NCI-H2196 (cell line): Measurements from ENCODE around the gene SIAH1.
"Not testable (repeated sequence)": the region's sequence is repeated elsewhere in the genome, so short reads cannot be mapped to it uniquely, and the experiment has no call there.

ENCODE experiments used
- DNase-seq: peaks from one replicate; lab custom pipeline; 2025; ENCODE audit not compliant: unreplicated experiment; lab: John Stamatoyannopoulos, UW

SIAH1 gene

GRCh38 chr16:48393485-48394354 lies 8.5 kb upstream of the SIAH1 start:
- no peak for DNase-seq

GRCh38 chr16:48392407-48392806 lies 7.2 kb upstream of the SIAH1 start:
- DNase-seq, result no peak

GRCh38 chr16:48386559-48387312 lies 1.5 kb upstream of the SIAH1 start:
- DNase-seq, result no peak

GRCh38 chr16:48384520-48385252 lies 527 bp downstream of the SIAH1 start:
- DNase-seq, result peak; percentile 17

GRCh38 chr16:48383877-48384519 lies 1.2 kb downstream of the SIAH1 start:
- DNase-seq, result no peak

GRCh38 chr16:48383009-48383876 lies 2.0 kb downstream of the SIAH1 start:
- DNase-seq, result no peak

GRCh38 chr16:48382131-48382530 lies 3.1 kb downstream of the SIAH1 start:
- DNase-seq, result no peak

GRCh38 chr16:48381201-48381600 lies 4.0 kb downstream of the SIAH1 start:
- DNase-seq, result no peak

GRCh38 chr16:48378836-48379235 lies 6.4 kb downstream of the SIAH1 start:
- no peak for DNase-seq

GRCh38 chr16:48378276-48378675 lies 6.9 kb downstream of the SIAH1 start:
- no peak for DNase-seq

GRCh38 chr16:48377301-48377700 lies 7.9 kb downstream of the SIAH1 start:
- not testable (repeated sequence) for DNase-seq

GRCh38 chr16:48374255-48374654 lies 11.0 kb downstream of the SIAH1 start:
- no peak for DNase-seq

GRCh38 chr16:48373258-48374029 lies 11.8 kb downstream of the SIAH1 start:
- no peak for DNase-seq

GRCh38 chr16:48372744-48373143 lies 12.5 kb downstream of the SIAH1 start:
- DNase-seq, result no peak

GRCh38 chr16:48371393-48371780 lies 13.8 kb downstream of the SIAH1 start:
- no peak for DNase-seq

- not testable (repeated sequence) for DNase-seq
Measured at GRCh38 chr16:48370668-48371392, 14.4 kb downstream of the SIAH1 start.

GRCh38 chr16:48370229-48370628 lies 15.0 kb downstream of the SIAH1 start:
- DNase-seq, result no peak

GRCh38 chr16:48369765-48370164 lies 15.4 kb downstream of the SIAH1 start:
- no peak for DNase-seq
